ENCODE measurements around the gene IGFBP2. TPM values are rescaled to one million over a fixed set of nuclear protein-coding genes. Genes with fewer than 3 reads are reported as not detected.

The IGFBP2 gene
- total and polyA plus RNA-seq, 9 of the 15 experiments (the other 6 are each of a cell fraction or from before 2014, with no cell fraction given) = 0.93 TPM; not detected in 8

DNA sequence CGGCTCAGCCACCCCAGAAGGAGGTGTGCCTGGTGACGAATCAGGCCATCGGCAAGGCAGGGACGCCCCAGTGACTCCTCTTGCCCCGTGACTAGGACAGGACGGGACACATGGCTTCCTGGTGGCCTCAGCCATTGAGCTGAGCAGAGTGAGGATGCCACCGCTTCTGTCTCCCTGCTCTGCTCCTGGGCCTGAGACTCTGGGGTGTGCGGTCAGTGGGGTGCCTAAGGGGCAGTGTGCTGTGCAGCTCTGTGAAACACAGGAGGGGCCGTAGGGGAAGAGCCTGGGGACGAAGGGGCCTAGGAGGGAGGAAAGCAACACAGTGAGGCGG lies 37.8 kb downstream of the IGFBP2 start:
- H3K79me2 ChIP-seq (ENCODE audit: control insufficient read depth, insufficient read depth, low read length) = no peaks in the 10 kb centered on the region
- no peak overlapping the region for H3K4me2 ChIP-seq (ENCODE audit: insufficient read depth, low read length)
- no peak overlapping the region for H3K27ac ChIP-seq (ENCODE audit: extremely low read depth, low read depth, low read length)
- H3K4me3 ChIP-seq = no peak overlapping the region
- H3K9ac ChIP-seq (ENCODE audit: insufficient read depth in 1 of 2, low read depth in 2 of 2, low read length in 2 of 2) = peak overlapping the region in 1 of 2 experiments; percentile 45; a peak in 1 of 4 replicates
- FAIRE-seq (no peak), DNase-seq (ENCODE audit: extremely low read depth in 1 of 4, low spot score in 3 of 4) (no peak), ATAC-seq (no peak; the same call in 2 of the 3 replicates)
- no peaks in the 10 kb centered on the region for H3K4me1 ChIP-seq (replicated peaks in 1 of 2; ENCODE audit: control insufficient read depth in 2 of 2, insufficient read depth in 2 of 2, low read length in 2 of 2)
- WGBS (ENCODE audit: insufficient coverage, low coverage, missing lambda C conversion rate) = 15% methylated on average over 6 of the region's 11 CpGs
- no peaks in the 10 kb centered on the region for H4K20me1 ChIP-seq (replicated peaks; ENCODE audit: control insufficient read depth, insufficient read depth, low read length)
- BruUV-seq (replicated peaks) = no TSS peak
- intact Hi-C loops (cut with micrococcal nuclease) (no loop called here), in situ Hi-C loops (cut with MboI) (loop anchor here (25.0 kb wide), 1 partner anchor 459 kb away; no protein-coding TSS in a partner anchor)
- CTCF ChIA-PET (ENCODE audit: low intra/inter-chr PET ratio) = no interaction called here
- no peaks in the 10 kb centered on the region for H3K36me3 ChIP-seq (ENCODE audit: control insufficient read depth, insufficient read depth, low read length)
- H2AFZ ChIP-seq (ENCODE audit: low read depth, low read length) = no peak overlapping the region
- POLR2A ChIA-PET = no interaction called here
- H3K9me1 ChIP-seq (ENCODE audit: control insufficient read depth, insufficient read depth, low read length) = no peaks in the 10 kb centered on the region
- peaks cover 4 to 56% of the 10 kb centered on the region in 2 experiments; a peak in 3 of 5 replicates for H3K27me3 ChIP-seq (ENCODE audit: control insufficient read depth in 2 of 2, insufficient read depth in 2 of 2, low read length in 2 of 2)
- TF ChIP-seq ZNF143 (CRISPR knock-in tag; IDR thresholded peaks at IDR 0.05) (no peak), SMARCC2 (IDR thresholded peaks at IDR 0.05; ENCODE audit: low read depth) (no peak), RBM14 (IDR thresholded peaks at IDR 0.05; ENCODE audit: borderline replicate concordance, insufficient read depth, low read depth, low read length) (no peak), ZBTB8A (IDR thresholded peaks at IDR 0.05; ENCODE audit: partially characterized antibody) (no peak), MYNN (IDR thresholded peaks at IDR 0.05) (no peak), MYNN (CRISPR knock-in tag; IDR thresholded peaks at IDR 0.05) (no peak), ZNF217 (CRISPR knock-in tag; IDR thresholded peaks at IDR 0.05) (no peak), CCNT2 (IDR thresholded peaks at IDR 0.05; ENCODE audit: borderline replicate concordance, extremely low read depth, insufficient read length, low read depth, low read length) (no peak), MEF2D (tag; conservative IDR thresholded peaks at IDR 0.05; ENCODE audit: low read depth) (no peak), TAF9B (IDR thresholded peaks at IDR 0.05; ENCODE audit: partially characterized antibody) (no peak)
- TF ChIP-seq, protein P1, sequence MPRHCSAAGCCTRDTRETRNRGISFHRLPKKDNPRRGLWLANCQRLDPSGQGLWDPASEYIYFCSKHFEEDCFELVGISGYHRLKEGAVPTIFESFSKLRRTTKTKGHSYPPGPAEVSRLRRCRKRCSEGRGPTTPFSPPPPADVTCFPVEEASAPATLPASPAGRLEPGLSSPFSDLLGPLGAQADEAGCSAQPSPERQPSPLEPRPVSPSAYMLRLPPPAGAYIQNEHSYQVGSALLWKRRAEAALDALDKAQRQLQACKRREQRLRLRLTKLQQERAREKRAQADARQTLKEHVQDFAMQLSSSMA (CRISPR knock-in tag; IDR thresholded peaks at IDR 0.05) = no peak
- TF ChIP-seq, protein P2, sequence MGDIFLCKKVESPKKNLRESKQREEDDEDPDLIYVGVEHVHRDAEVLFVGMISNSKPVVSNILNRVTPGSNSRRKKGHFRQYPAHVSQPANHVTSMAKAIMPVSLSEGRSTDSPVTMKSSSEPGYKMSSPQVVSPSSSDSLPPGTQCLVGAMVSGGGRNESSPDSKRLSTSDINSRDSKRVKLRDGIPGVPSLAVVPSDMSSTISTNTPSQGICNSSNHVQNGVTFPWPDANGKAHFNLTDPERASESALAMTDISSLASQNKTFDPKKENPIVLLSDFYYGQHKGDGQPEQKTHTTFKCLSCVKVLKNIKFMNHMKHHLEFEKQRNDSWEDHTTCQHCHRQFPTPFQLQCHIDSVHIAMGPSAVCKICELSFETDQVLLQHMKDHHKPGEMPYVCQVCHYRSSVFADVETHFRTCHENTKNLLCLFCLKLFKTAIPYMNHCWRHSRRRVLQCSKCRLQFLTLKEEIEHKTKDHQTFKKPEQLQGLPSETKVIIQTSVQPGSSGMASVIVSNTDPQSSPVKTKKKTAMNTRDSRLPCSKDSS (IDR thresholded peaks at IDR 0.05; ENCODE audit: low read depth, partially characterized antibody) = no peak
- TF ChIP-seq, protein P3, sequence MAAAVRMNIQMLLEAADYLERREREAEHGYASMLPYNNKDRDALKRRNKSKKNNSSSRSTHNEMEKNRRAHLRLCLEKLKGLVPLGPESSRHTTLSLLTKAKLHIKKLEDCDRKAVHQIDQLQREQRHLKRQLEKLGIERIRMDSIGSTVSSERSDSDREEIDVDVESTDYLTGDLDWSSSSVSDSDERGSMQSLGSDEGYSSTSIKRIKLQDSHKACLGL (CRISPR knock-in tag; IDR thresholded peaks at IDR 0.05; ENCODE audit: borderline replicate concordance, poor library complexity, severe bottlenecking) = no peak
- no peaks in the 10 kb centered on the region for H3K9me3 ChIP-seq (replicated peaks; ENCODE audit: control insufficient read depth, insufficient read depth, low read depth, low read length)
